SK-N-MC (cell line): ENCODE results near the gene IWS1.

Experiments
- EZH2 ChIP-seq: fragments of 200-600 bp; sonication (generic); IDR thresholded peaks from one replicate; pipeline ENCODE4 v1.6.1; 2017; ENCODE audit warnings: antibody characterized with exemption
- FOXP2 ChIP-seq: optimal IDR thresholded peaks from 2 replicates; pipeline ENCODE3; 2011; ENCODE audit warnings: mild to moderate bottlenecking, moderate library complexity; ENCODE audit not compliant: insufficient read depth; ENCODE audit errors: extremely low read length, control extremely low read depth
- POLR2AphosphoS5 ChIP-seq: IDR thresholded peaks from 2 replicates; pipeline ENCODE4 v1.6.1; 2012; ENCODE audit warnings: mild to moderate bottlenecking, low read depth, low read length, borderline replicate concordance

DNA sequence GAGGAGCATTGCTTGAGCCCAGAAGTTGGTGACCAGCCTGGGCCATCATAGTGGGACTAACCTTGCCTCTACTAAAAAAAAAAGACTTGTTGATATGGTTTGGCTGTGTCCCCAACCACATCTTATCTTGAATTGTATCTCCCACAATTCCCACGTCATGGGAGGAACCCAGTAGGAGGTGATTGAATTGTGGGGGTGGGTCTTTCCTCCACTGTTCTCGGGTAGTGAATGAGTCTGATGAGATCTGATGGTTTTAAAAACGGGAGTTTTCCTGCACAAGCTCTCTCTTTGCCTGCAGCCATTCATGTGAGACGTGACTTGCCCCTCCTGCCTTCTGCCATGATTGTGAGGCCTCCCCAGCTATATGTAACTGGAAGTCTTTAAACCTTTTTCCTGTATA is 61.0 kb downstream of the IWS1 start:
- TF ChIP-seq POLR2AphosphoS5 (no peak; the same call in 1 of the 2 replicates), EZH2 (no peak), FOXP2 (no peak)
